Fibroblast of lung (primary cell): ENCODE results near the gene CACNG4.

Experiments
- CTCF ChIP-seq, 2 donors: IDR thresholded peaks in 1 of 2; conservative IDR thresholded peaks in 1 of 2; 1 replicate in 1 of 2; 2 replicates in 1 of 2; pipeline ENCODE4 v1.5.1; 2011 to 2012; ENCODE audit warnings: low read length in 2 of 2, control low read depth in 1 of 2, inconsistent platforms in 1 of 2, low read depth in 1 of 2, mild to moderate bottlenecking in 1 of 2
- EZH2 ChIP-seq: IDR thresholded peaks from 2 replicates; pipeline ENCODE4 v1.5.1; 2012; ENCODE audit warnings: low read length, control low read depth, mild to moderate bottlenecking; ENCODE audit errors: missing control alignments

- no peak for TF ChIP-seq CTCF (conservative IDR thresholded peaks at IDR 0.05 in 1 of 2, IDR thresholded peaks at IDR 0.05 in 1 of 2; ENCODE audit: low read depth in 1 of 2, low read length in 2 of 2)
- TF ChIP-seq EZH2: no peak
Observed at GRCh38 chr17:66995944-66996343, 31.4 kb downstream of the CACNG4 start.
